Fibroblast of the aortic adventitia (primary cell): ENCODE results near the gene CTNNAL1. TPM values are rescaled to one million over a fixed set of nuclear protein-coding genes. Genes with fewer than 3 reads are reported as not detected.
A peak's percentile ranks its signal among the peaks of the same experiment; 100 is the strongest.
"Not testable (repeated sequence)": the region's sequence is repeated elsewhere in the genome, so short reads cannot be mapped to it uniquely, and the experiment has no call there.

ENCODE experiments used
- DNase-seq: peaks from one replicate; pipeline ENCODE4 v3.0.0-alpha.2; 2010; ENCODE audit warnings: low read depth
- H3K4me3 ChIP-seq: 2 replicates; pipeline ENCODE4 v1.5.1; 2011; ENCODE audit warnings: low read depth, mild to moderate bottlenecking, control low read depth, low read length, moderate library complexity
- CTCF ChIP-seq: IDR thresholded peaks from 2 replicates; pipeline ENCODE4 v1.5.1; 2011; ENCODE audit warnings: mild to moderate bottlenecking, low read length, control low read depth, inconsistent platforms; ENCODE audit not compliant: insufficient read depth
- small RNA-seq: library from RNA; depleted of rRNA; stranded (forward); fragments of <200 nt; gene quantifications from one replicate; pipeline ENCODE3, GENCODE V24; 2012
- total RNA-seq: library from RNA; depleted of rRNA; stranded (reverse); fragments of >200 nt; gene quantifications from 2 replicates; pipeline ENCODE4 v1.2.3, GENCODE V29; 2012; ENCODE audit warnings: low replicate concordance

The CTNNAL1 gene
- total RNA-seq, 1 donor: 89.8 TPM

- H3K4me3 ChIP-seq: no peak overlapping the region
- no peak for DNase-seq
- TF ChIP-seq CTCF: no peak
Measured at GRCh38 chr9:108903420-108904103, 109.7 kb downstream of the CTNNAL1 start.

GRCh38 chr9:108900176-108900575 lies 113.1 kb downstream of the CTNNAL1 start:
- H3K4me3 ChIP-seq: no peak overlapping the region
- TF ChIP-seq CTCF: no peak
- no peak for DNase-seq

- H3K4me3 ChIP-seq, DNase-seq: not testable (repeated sequence)
Measured at GRCh38 chr9:108899023-108899695, 114.1 kb downstream of the CTNNAL1 start.

GRCh38 chr9:108897324-108898096 lies 115.8 kb downstream of the CTNNAL1 start:
- no peak overlapping the region for H3K4me3 ChIP-seq
- no peak for DNase-seq
- TF ChIP-seq CTCF: no peak

- no peak overlapping the region for H3K4me3 ChIP-seq
- no peak for TF ChIP-seq CTCF
- DNase-seq: no peak
Measured at GRCh38 chr9:108894225-108894997, 118.9 kb downstream of the CTNNAL1 start.

Small RNAs within 50 kb of the gene (small RNA-seq; reads per million reads assigned to genes)
- 3.3 reads per million, percentile 82 among the genes with 10 or more reads in this experiment for gene MIR32
- not detected for gene RF00019

Other genes with a start within 250 kb of the CTNNAL1 start
- not detected in 2 replicates for gene ACTL7B, start 157.5 kb downstream of the CTNNAL1 start, total RNA-seq
- not detected in 2 replicates for gene ACTL7A, start 151.2 kb downstream of the CTNNAL1 start, total RNA-seq
- 18.3 and 32.3 TPM in 2 replicates for gene ELP1, start 79.4 kb downstream of the CTNNAL1 start, total RNA-seq
- 16.3 and 22.0 TPM in 2 replicates for gene ABITRAM, start 79.1 kb downstream of the CTNNAL1 start, total RNA-seq
- 51.2 and 88.9 TPM in 2 replicates for gene TMEM245, start 106.4 kb upstream of the CTNNAL1 start, total RNA-seq
- gene FRRS1L, start 153.8 kb upstream of the CTNNAL1 start, total RNA-seq: 0.08 and 0.18 TPM in 2 replicates